ENCODE results near the gene CEP85L. TPM values are rescaled to one million over a fixed set of nuclear protein-coding genes. Genes with fewer than 3 reads are reported as not detected.
A peak's percentile ranks its signal among the peaks of the same experiment; 100 is the strongest.

The CEP85L gene
- polyA plus RNA-seq, 12 donors: 13.1 to 34.7 (median 24.6) TPM; not detected in 1

- DNase-seq: no peak
These were observed 12.9 kb upstream of the CEP85L start for GRCh38 chr6:118663993-118664985.

GRCh38 chr6:118661831-118662230 lies 10.4 kb upstream of the CEP85L start:
- DNase-seq: no peak

- peak; percentile 32 for DNase-seq
These were observed 8.8 kb upstream of the CEP85L start for GRCh38 chr6:118660218-118660569.

- DNase-seq: no peak
These were observed 8.3 kb upstream of the CEP85L start for GRCh38 chr6:118659513-118660217.

- no peak for DNase-seq
These were observed 5.6 kb upstream of the CEP85L start for GRCh38 chr6:118656847-118657451.

- DNase-seq: peak; percentile 14
These were observed 742 bp upstream of the CEP85L start for GRCh38 chr6:118652051-118652615.

GRCh38 chr6:118650582-118651281 lies 659 bp downstream of the CEP85L start:
- peak; percentile 49 for DNase-seq

- peak; percentile 66 for DNase-seq
These were observed 1.3 kb downstream of the CEP85L start for GRCh38 chr6:118649918-118650581.

GRCh38 chr6:118648866-118649554 lies 2.4 kb downstream of the CEP85L start:
- DNase-seq: no peak

GRCh38 chr6:118646977-118647376 lies 4.4 kb downstream of the CEP85L start:
- DNase-seq: no peak

GRCh38 chr6:118645395-118645794 lies 6.0 kb downstream of the CEP85L start:
- no peak for DNase-seq

- DNase-seq: no peak
These were observed 7.4 kb downstream of the CEP85L start for GRCh38 chr6:118644007-118644406.

- DNase-seq: no peak
These were observed 10.3 kb downstream of the CEP85L start for GRCh38 chr6:118641042-118641441.

GRCh38 chr6:118639054-118639964 lies 12.1 kb downstream of the CEP85L start:
- no peak for DNase-seq

GRCh38 chr6:118638288-118638687 lies 13.1 kb downstream of the CEP85L start:
- DNase-seq: no peak

- DNase-seq: no peak
These were observed 15.3 kb downstream of the CEP85L start for GRCh38 chr6:118635909-118636735.

GRCh38 chr6:118632359-118632758 lies 19.0 kb downstream of the CEP85L start:
- no peak for DNase-seq

- DNase-seq: no peak
These were observed 20.5 kb downstream of the CEP85L start for GRCh38 chr6:118630923-118631322.
